K562 treated with DMSO at 1 percent for 4 hours (cell line): ENCODE measurements around the gene CRYGB. TPM values are rescaled to one million over a fixed set of nuclear protein-coding genes. Genes with fewer than 3 reads are reported as not detected.

ENCODE experiments used
- total RNA-seq: library from RNA; unstranded; fragments of 300-600 nt; gene quantifications from 2 replicates; pipeline ENCODE4 v1.2.3, GENCODE V29; 2022; ENCODE audit not compliant: insufficient read depth

The CRYGB gene
- total RNA-seq: not detected in 2 replicates

GRCh38 chr2:208146006-208146405, at the start of gene CRYGB:
Gene CRYGB, minus strand, starts transcription at chr2:208146158. Its CDS starts 38 bp downstream, at chr2:208146120.

GRCh38 chr2:208189810-208190503, 44.0 kb upstream of the CRYGB start, which contains the start of gene C2orf80:
Gene C2orf80, minus strand, starts transcription at chr2:208190030. Its CDS starts 3,044 bp downstream, at chr2:208186986.

GRCh38 chr2:208163489-208163888, 17.5 kb upstream of the CRYGB start, which contains the start of gene CRYGA:
Gene CRYGA, minus strand, starts transcription at chr2:208163589. Its CDS starts 33 bp downstream, at chr2:208163556.

GRCh38 chr2:208129744-208130711, 15.9 kb downstream of the CRYGB start, which contains the start of gene CRYGC:
Gene CRYGC, minus strand, starts transcription at chr2:208129828. Its CDS starts 36 bp downstream, at chr2:208129792.

GRCh38 chr2:208124013-208124715, 21.8 kb downstream of the CRYGB start, which contains the start of gene CRYGD:
Gene CRYGD, minus strand, starts transcription at chr2:208124524. Its CDS starts 51 bp downstream, at chr2:208124473.

Other genes starting within 250 kb of the CRYGB start
- gene PLEKHM3, start 120.6 kb downstream of the CRYGB start, total RNA-seq: 1.6 TPM in 2 replicates
- gene CRYGD, start 21.6 kb downstream of the CRYGB start, total RNA-seq: not detected in 2 replicates
- not detected in 2 replicates for gene CRYGC, start 16.3 kb downstream of the CRYGB start, total RNA-seq
- gene CRYGA, start 17.4 kb upstream of the CRYGB start, total RNA-seq: not detected in 2 replicates
- not detected in 2 replicates for gene C2orf80, start 43.9 kb upstream of the CRYGB start, total RNA-seq
- 217 and 226 TPM in 2 replicates for gene IDH1, start 108.9 kb upstream of the CRYGB start, total RNA-seq
- 7.7 and 9.3 TPM in 2 replicates for gene PIKFYVE, start 120.1 kb upstream of the CRYGB start, total RNA-seq